Skin of body (tissue), 2 donors: ENCODE results near the gene MRGPRD. TPM values are rescaled to one million over a fixed set of nuclear protein-coding genes. Genes with fewer than 3 reads are reported as not detected.
"Not testable (repeated sequence)": the region's sequence is repeated elsewhere in the genome, so short reads cannot be mapped to it uniquely, and the experiment has no call there.

Experiments used
- DNase-seq: peaks from one replicate; lab custom pipeline; 2025; lab: John Stamatoyannopoulos, UW
- total RNA-seq: library from RNA; depleted of rRNA; stranded (reverse); fragments of >200 nt; gene quantifications from one replicate; pipeline ENCODE4 v1.2.3, GENCODE V29; 2014

The MRGPRD gene
- total RNA-seq, 1 donor from 2014 or later, result not detected

DNA sequence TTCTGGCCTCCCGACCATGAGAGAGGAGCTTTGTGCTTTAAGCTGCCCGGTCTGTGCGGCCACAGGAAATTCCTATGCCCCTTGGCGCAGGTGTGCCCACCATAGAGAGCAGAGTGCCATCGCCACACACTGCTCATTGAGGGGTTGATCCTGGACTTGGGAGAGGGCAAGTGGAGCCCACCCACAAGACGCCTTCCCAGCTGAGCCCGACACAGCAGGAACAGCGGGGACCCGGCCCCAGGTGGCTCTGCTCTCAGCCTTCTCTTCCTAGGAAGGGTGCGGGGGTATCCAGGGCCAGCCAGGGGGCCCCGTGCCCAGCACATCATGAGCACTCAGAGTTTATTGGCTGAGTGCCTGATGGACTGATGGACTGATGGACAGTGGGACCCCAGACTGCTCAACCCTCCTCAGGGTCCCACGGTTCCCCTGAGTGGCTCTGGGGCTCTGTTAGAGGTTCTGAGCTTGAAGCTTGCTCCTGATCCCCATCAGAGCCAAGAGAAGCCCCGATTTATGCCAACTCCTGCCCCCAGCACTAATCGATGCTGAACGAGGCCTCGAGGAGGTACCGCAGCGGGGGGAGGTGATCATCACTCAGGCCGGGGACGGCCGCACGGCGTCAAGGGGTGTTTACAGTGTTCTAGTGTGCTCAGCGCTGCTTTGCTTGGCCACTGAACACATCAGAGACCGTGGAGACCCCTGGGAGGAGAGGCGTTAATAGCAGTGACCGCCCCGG is 13.5 kb upstream of the MRGPRD start:
- no peak for DNase-seq

- no peak for DNase-seq
These were observed 12.8 kb upstream of the MRGPRD start for GRCh38 chr11:68993546-68993945.

- DNase-seq, result no peak
These were observed 12.0 kb upstream of the MRGPRD start for GRCh38 chr11:68992743-68993255.

- no peak for DNase-seq
These were observed 10.4 kb upstream of the MRGPRD start for GRCh38 chr11:68990995-68991780.

DNA sequence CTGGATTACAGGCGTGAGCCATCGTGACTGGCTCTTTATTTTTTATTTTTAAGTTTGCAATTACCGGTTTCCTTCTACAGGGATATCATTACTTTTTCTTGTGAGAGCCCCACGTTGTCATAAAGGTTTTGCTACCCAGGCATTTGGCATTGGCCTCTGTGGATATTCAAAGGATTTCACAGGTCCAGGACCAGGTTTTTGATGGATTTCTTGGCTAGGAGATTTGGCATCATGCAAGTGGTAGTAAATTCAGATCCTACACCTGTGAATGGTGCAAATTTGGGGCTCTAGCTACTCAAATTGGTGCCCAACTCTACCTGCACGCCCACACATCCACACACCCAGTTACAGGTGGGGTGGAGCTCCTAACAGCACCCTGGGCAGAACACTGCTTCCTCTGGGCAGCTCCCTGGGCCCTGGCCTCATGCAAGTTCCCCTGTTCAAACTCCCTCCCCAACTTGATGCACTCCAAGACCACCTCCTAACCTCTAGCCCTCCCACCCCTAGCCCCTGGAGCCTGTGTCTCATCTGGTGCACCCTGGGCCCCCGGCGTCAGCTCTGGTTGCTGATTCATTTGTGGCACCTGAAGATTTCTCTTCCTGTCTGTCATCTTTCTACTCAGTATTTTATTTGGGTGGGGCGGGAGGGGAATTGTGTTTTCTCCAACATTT is 9.3 kb upstream of the MRGPRD start:
- DNase-seq, result no peak

GRCh38 chr11:68988491-68988890 is 7.7 kb upstream of the MRGPRD start:
- no peak for DNase-seq

DNA sequence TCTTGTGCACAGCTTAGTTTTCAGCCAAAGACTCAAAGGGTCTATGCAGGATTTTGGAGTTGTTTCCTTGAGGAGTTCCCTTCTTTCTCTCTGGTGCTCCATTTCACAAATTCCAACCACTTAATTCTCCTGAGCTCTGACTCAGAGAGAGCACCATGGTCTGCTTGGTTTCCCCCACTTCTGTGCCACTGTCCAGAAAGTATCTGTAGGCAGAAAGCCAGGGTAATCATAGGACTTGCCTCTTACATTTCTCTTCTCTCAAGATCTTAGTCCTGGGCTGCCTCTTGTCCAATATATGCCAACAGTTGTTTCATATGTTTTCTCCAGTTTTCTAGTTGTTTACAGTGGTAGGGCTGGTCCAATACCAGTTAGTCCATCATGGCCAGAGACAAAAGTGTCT is 6.4 kb upstream of the MRGPRD start:
- no peak for DNase-seq

GRCh38 chr11:68983801-68984200 is 3.0 kb upstream of the MRGPRD start:
- no peak for DNase-seq

DNA sequence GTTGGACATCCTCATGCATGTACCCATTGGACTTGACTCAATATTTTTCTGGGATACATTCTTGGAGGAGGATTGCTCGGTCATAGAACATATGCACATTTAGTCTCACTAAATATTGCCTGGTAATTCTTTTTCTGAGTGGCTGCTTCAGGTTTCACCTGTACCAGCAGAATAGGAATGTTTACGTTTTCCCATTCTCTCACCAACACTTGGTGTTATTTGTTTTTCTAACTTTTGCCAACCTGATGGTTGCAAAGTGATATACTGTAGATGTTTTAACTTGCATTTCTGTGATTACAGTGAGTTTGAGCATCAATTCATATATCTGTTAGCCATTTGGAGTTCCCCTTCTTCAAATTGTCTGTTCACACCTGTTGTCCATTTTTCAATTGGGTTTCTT is 1.3 kb upstream of the MRGPRD start:
- no peak for DNase-seq

DNA sequence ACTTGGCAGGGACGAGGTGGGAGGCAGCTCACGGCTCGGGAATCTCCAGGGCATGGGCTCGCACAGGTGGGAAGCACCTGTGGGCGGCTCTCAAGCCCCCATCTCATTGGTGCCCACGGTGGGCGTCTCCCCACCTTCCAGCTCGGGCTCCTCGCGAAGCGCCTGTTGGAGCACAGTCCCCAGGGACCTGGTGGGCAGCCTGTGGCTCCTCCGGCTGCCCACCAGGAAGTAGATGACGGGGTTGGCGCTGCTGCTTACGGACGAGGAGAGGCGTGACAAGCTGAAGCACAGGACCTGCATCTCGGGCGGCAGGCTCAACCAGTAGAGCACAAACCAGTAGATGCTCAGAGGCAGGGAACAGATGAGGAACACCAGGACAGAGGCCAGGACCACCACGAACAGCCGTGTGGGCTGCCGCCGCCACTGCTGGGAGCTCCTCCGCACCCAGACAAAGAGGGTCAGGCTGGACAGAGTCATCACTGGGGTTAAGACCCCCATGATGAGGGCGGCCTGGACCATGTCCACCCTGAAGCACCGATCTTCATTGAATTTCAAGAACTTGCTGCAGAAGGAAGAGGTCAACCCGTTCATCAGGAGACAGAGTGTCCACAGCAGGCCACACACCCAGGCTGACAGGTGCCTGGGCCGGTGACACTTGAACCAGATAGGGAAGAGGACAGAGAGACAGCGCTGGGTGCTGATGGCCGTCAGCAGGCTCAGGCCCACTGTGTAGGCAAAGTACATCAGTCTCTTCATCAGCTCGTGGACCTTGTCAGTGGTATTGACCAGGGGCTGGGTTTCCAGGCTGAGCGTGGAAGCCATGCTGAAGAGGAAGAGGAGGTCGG is 633 bp downstream of the MRGPRD start:
- DNase-seq, result no peak

DNA sequence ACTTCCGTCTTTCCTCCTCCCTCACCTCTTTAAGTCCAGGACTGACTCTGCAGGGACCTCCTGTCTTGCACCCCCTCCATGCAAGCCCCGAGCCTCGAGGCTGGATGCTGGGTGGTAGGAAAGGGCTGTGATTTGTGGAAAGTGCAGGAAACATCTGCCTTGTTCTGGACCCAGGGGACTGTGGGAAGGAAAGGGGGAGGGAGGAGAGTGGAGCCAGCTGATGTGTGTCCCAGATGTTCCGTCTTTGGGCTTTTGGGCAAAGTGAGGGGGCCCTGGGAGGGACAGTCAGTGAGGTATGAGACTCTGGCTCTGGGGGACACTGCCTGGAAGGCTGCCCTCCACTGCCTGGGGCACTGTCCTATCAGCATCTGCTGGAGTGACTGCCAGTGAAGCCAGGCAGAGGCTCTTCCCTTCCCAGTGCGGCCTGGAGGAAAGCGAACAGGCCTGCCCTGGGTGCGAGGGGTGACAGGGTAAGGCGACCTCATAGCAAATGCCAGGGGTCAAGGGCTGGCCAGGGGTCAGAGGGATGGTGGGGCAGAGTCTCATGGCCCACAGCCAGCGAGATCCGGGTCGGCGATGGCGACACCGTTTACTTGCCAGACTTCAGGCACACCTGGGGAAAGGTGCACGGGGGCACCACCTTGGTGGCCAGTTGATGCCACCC is 1.7 kb downstream of the MRGPRD start:
- peak; percentile 84 for DNase-seq

GRCh38 chr11:68978626-68978930 is 2.2 kb downstream of the MRGPRD start:
- DNase-seq, result no peak

DNA sequence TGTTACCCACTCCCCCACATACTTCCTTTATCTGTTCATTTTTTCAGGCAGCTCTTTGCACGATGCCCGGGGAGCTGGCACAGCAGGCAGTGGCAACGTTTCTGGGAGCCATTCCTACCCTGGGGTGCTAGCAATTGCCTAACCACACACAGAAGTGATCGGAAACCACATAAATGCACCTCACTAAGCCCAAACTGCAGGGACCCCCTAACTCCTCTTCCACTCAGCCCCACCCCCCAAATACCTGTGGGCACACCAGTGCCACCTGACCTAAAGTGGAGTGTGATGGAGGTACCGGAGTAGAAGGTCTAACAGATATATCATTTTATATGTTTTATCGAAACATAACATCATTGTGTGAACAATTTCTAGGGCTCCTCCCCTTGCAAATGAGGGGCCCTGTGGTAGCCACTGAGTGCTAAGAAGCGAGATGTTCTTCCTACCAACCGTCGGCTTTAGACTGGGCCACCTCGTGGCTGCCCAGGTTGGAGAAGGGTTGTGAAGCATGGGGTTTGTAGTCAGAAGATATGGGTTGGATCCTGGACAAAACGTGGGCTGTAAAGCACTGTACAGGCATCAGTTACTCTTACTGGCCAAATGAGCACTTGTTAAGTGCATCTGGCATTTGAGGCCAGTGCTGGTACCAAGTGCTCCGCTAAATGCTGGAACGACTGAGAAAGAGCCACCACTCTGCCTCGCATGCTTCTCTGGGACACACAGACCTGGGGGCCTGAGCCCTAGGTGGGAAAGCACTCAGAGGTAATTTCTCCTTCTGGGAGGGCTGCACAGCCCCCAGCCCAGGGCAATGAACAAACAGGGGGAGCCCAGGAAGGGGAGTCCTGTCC is 2.8 kb downstream of the MRGPRD start:
- DNase-seq, result no peak

- DNase-seq, result peak; percentile 90
These were observed 4.2 kb downstream of the MRGPRD start for GRCh38 chr11:68976563-68976962.

DNA sequence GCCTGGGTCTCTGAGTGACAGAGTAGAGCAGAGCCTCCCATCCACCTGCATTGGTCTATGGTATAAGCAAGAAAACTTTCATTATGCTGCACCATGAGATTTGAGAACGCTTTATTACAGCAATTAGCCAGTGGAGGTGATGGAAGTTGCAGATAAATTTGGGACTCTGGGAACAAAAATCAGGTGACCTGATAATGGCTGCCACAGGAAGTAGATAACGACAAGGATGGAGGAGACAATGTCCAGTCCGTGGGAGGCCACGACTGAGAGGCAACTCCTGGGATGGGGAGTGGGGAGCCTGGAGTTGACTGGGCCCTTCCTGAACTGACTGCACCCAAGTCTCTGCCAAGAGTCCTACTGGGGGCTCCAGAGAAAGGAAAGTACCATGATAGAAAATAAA is 4.7 kb downstream of the MRGPRD start:
- no peak for DNase-seq

GRCh38 chr11:68974421-68975194 is 6.2 kb downstream of the MRGPRD start:
- DNase-seq, result no peak

GRCh38 chr11:68973706-68974105 is 7.1 kb downstream of the MRGPRD start:
- DNase-seq, result not testable (repeated sequence)

GRCh38 chr11:68973219-68973618 is 7.6 kb downstream of the MRGPRD start:
- no peak for DNase-seq
